B cell (primary cell): Measurements from ENCODE around the gene ZMIZ1. TPM values are rescaled to one million over a fixed set of nuclear protein-coding genes. Genes with fewer than 3 reads are reported as not detected.

Experiments
- ATAC-seq: fragments of 200-7000 bp; cut with Tn5 transposase; one replicate; pipeline ENCODE4 v1.10.0; 2021; ENCODE audit warnings: low read depth, mild to moderate bottlenecking, moderate number of reproducible peaks, moderate library complexity
- CTCF ChIA-PET: fragments of 350-600 bp; sonication (Branson Sonifier 250); formaldehyde crosslinking; loops from one replicate; lab custom pipeline; 2021; ENCODE audit warnings: antibody characterized with exemption, inconsistent platforms; lab: Charles Lee
- POLR2A ChIA-PET: fragments of 350-600 bp; sonication (Branson Sonifier 250); formaldehyde crosslinking; loops from one replicate; lab custom pipeline; 2021; ENCODE audit warnings: antibody characterized with exemption; lab: Charles Lee
- DNase-seq: peaks from one replicate; pipeline ENCODE4 v3.0.0; 2013
- H2AFZ ChIP-seq: 2 replicates; pipeline ENCODE4 v1.6.1; 2012; ENCODE audit warnings: mild to moderate bottlenecking, low read depth, low read length; ENCODE audit not compliant: insufficient read depth, poor library complexity, severe bottlenecking
- H3K27ac ChIP-seq, 2 donors: 1 replicate in 1 of 2; 2 replicates in 1 of 2; pipeline ENCODE4 v1.5.1; 2012 to 2013; ENCODE audit warnings: low read length in 2 of 2, mild to moderate bottlenecking in 2 of 2, moderate library complexity in 1 of 2
- H3K27me3 ChIP-seq, 4 experiments: fragments of 200-600 bp in 1 of 4; sonication (generic) in 1 of 4; replicated peaks in 1 of 4; 1 replicate in 2 of 4; 2 replicates in 2 of 4; pipeline versions ENCODE4 v1.6.1 to v1.7.0; 2013 to 2016; ENCODE audit warnings: low read length in 3 of 4, mild to moderate bottlenecking in 2 of 4, mixed read lengths in 1 of 4, moderate library complexity in 1 of 4; ENCODE audit not compliant: insufficient read depth in 4 of 4, control insufficient read depth in 3 of 4; ENCODE audit errors: control extremely low read depth in 1 of 4
- H3K36me3 ChIP-seq, 2 experiments: replicated peaks in 1 of 2; 1 replicate in 1 of 2; 2 replicates in 1 of 2; pipeline versions ENCODE4 v1.6.1 to v1.7.1; 2013; ENCODE audit warnings: low read length in 1 of 2; ENCODE audit not compliant: insufficient read depth in 2 of 2, control insufficient read depth in 1 of 2; ENCODE audit errors: control extremely low read depth in 1 of 2, extremely low read depth in 1 of 2
- H3K4me1 ChIP-seq, 2 donors: fragments of 200-600 bp in 1 of 2; sonication (generic) in 1 of 2; 1 replicate in 1 of 2; 2 replicates in 1 of 2; pipeline versions ENCODE4 v1.5.1 to v1.6.1; 2013 to 2017; ENCODE audit warnings: low read length in 2 of 2; ENCODE audit not compliant: control insufficient read depth in 2 of 2, insufficient read depth in 2 of 2
- H3K4me2 ChIP-seq: replicated peaks from 2 replicates; pipeline ENCODE3; 2012; ENCODE audit warnings: mild to moderate bottlenecking, low read depth, low read length; ENCODE audit not compliant: poor library complexity, severe bottlenecking
- H3K4me3 ChIP-seq, 5 experiments: fragments of 200-600 bp in 1 of 5; sonication (generic) in 1 of 5; 1 replicate in 3 of 5; 2 replicates in 2 of 5; pipeline versions ENCODE4 v1.5.1 to v1.7.0; 2011 to 2016; ENCODE audit warnings: low read length in 4 of 5, mild to moderate bottlenecking in 4 of 5, low read depth in 2 of 5, control low read depth in 1 of 5, moderate library complexity in 1 of 5; ENCODE audit not compliant: insufficient read depth in 1 of 5; ENCODE audit errors: control extremely low read depth in 1 of 5, extremely low read depth in 1 of 5
- H3K79me2 ChIP-seq: fragments of 200-600 bp; sonication (generic); one replicate; pipeline ENCODE4 v1.6.0; 2016; ENCODE audit warnings: low read length; ENCODE audit not compliant: control insufficient read depth, insufficient read depth
- H3K9ac ChIP-seq: fragments of 200-600 bp; sonication (generic); 2 replicates; pipeline ENCODE4 v1.6.1; 2017; ENCODE audit warnings: mild to moderate bottlenecking, low read length, moderate library complexity
- H3K9me3 ChIP-seq, 3 donors: one replicate each; pipeline versions ENCODE4 v1.6.1 to v1.7.1; 2013; ENCODE audit warnings: low read length in 2 of 3; ENCODE audit not compliant: control insufficient read depth in 2 of 3, insufficient read depth in 1 of 3; ENCODE audit errors: control extremely low read depth in 1 of 3
- H4K20me1 ChIP-seq: 2 replicates; pipeline ENCODE4 v1.6.0; 2012; ENCODE audit warnings: mild to moderate bottlenecking, low read length; ENCODE audit not compliant: insufficient read depth, control insufficient read depth, poor library complexity, severe bottlenecking
- H3K27ac Mint-ChIP-seq: one replicate; pipeline ENCODE4 v1.8.0; 2021; ENCODE audit warnings: mixed read lengths
- H3K27me3 Mint-ChIP-seq: one replicate; pipeline ENCODE4 v1.8.0; 2021; ENCODE audit warnings: mixed read lengths
- H3K4me1 Mint-ChIP-seq: one replicate; pipeline ENCODE4 v1.8.0; 2021; ENCODE audit warnings: mixed read lengths
- H3K4me3 Mint-ChIP-seq: one replicate; pipeline ENCODE4 v1.8.0; 2021; ENCODE audit warnings: mixed read lengths
- H3K9me3 Mint-ChIP-seq: one replicate; pipeline ENCODE4 v1.8.0; 2022; ENCODE audit warnings: mixed read lengths; ENCODE audit not compliant: insufficient read depth
- CTCF ChIP-seq: fragments of 200-600 bp; IDR thresholded peaks from one replicate; pipeline ENCODE4 v1.8.0; 2022; ENCODE audit warnings: antibody characterized with exemption, mild to moderate bottlenecking
- EZH2 ChIP-seq: IDR thresholded peaks from 2 replicates; pipeline ENCODE4 v1.6.1; 2012; ENCODE audit warnings: borderline replicate concordance, low read depth, mild to moderate bottlenecking, moderate library complexity, low read length; ENCODE audit not compliant: insufficient read depth, poor library complexity, severe bottlenecking
- WGBS: methylation state at CpG from one replicate; pipeline ENCODE4 v1.1.5; 2013; ENCODE audit warnings: missing lambda C conversion rate; ENCODE audit not compliant: insufficient coverage; 5-methylcytosine and 5-hydroxymethylcytosine counted together
- intact Hi-C: fragments of 100-400 bp; cut with micrococcal nuclease; formaldehyde crosslinking; loops from one replicate; pipeline ENCODE4 v1.10.0; 2022
- polyA plus RNA-seq: library from polyadenylated mRNA; depleted of rRNA; stranded (reverse); fragments of >200 nt; gene quantifications from 2 replicates; pipeline ENCODE4 v1.2.3, GENCODE V29; 2012
- total RNA-seq, 2 donors: library from RNA; stranded (reverse); fragments of 120-200 nt in 1 of 2; gene quantifications; 1 replicate in 1 of 2; 2 replicates in 1 of 2; pipeline versions ENCODE4 v1.2.3 to v1.2.4, GENCODE V29; 2013 to 2022

The ZMIZ1 gene
- total and polyA plus RNA-seq, 2 donors (not counting 1 experiment from before 2014, with no cell fraction given), result 14.3 to 64.9 TPM

- intact Hi-C loops, result loop anchor here (10.0 kb wide), 1 partner anchor 887 kb away; no protein-coding TSS in a partner anchor
- Histone ChIP-seq H4K20me1 (no peaks in the 10 kb centered on the region), H3K4me1 (peaks cover 14 to 17% of the 10 kb centered on the region in 2 donors), H3K9ac (no peak overlapping the region), H3K79me2 (no peaks in the 10 kb centered on the region), H3K4me2 (no peak overlapping the region), H3K4me3 (no peak overlapping the region), H3K27me3 (peaks cover 0 to 12% (median 4%) of the 10 kb centered on the region in 4 experiments), H3K27ac (no peak overlapping the region), H3K36me3 (no peaks in the 10 kb centered on the region), H2AFZ (no peak overlapping the region), H3K9me3 (peaks cover 0 to 20% (median 7%) of the 10 kb centered on the region in 3 donors)
- Mint-ChIP-seq H3K4me1 (peaks cover 17% of the 10 kb centered on the region), H3K27ac (no peak overlapping the region), H3K27me3 (peaks cover 14% of the 10 kb centered on the region), H3K4me3 (no peak overlapping the region), H3K9me3 (peaks cover 7% of the 10 kb centered on the region)
- 100% methylated on average over 2 of the region's 4 CpGs for WGBS
- no peak for TF ChIP-seq CTCF
- no peak for TF ChIP-seq EZH2
- POLR2A ChIA-PET, result no interaction called here
- CTCF ChIA-PET, result interaction anchor here (1.0 to 2.1 kb wide), 2 partner anchors 11 to 1145 kb away, joined by 3 to 8 read pairs; no protein-coding TSS in a partner anchor
- DNase-seq, result no peak
- no peak for ATAC-seq
Measured at GRCh38 chr10:79191951-79192676, 123.3 kb downstream of the ZMIZ1 start.

GRCh38 chr10:79192677-79193003 lies 123.9 kb downstream of the ZMIZ1 start:
- Mint-ChIP-seq H3K9me3 (peaks cover 7% of the 10 kb centered on the region), H3K27ac (no peak overlapping the region), H3K4me1 (peaks cover 17% of the 10 kb centered on the region), H3K4me3 (no peak overlapping the region), H3K27me3 (peaks cover 14% of the 10 kb centered on the region)
- Histone ChIP-seq H3K36me3 (no peaks in the 10 kb centered on the region), H3K27ac (no peak overlapping the region), H3K9me3 (peaks cover 0 to 20% (median 7%) of the 10 kb centered on the region in 3 donors), H3K4me3 (no peak overlapping the region), H4K20me1 (no peaks in the 10 kb centered on the region), H3K4me2 (no peak overlapping the region), H3K4me1 (peaks cover 14 to 17% of the 10 kb centered on the region in 2 donors), H3K79me2 (no peaks in the 10 kb centered on the region), H2AFZ (no peak overlapping the region), H3K27me3 (peaks cover 0 to 12% (median 4%) of the 10 kb centered on the region in 4 experiments), H3K9ac (no peak overlapping the region)
- CTCF ChIA-PET, result interaction anchor here (1.0 to 2.1 kb wide), 2 partner anchors 10 to 1146 kb away, joined by 3 to 8 read pairs; no protein-coding TSS in a partner anchor
- POLR2A ChIA-PET, result no interaction called here
- 95% methylated on average over 4 of the region's 4 CpGs for WGBS
- TF ChIP-seq EZH2, result no peak
- no peak for TF ChIP-seq CTCF
- intact Hi-C loops, result loop anchor here (10.0 kb wide), 1 partner anchor 888 kb away; no protein-coding TSS in a partner anchor
- no peak for DNase-seq
- ATAC-seq, result no peak
